NCI-H1436 treated with DMSO at 0.1 percent for 48 hours (cell line): Measurements from ENCODE around the gene DHX32.
"Not testable (repeated sequence)": the region's sequence is repeated elsewhere in the genome, so short reads cannot be mapped to it uniquely, and the experiment has no call there.

Source experiments
- DNase-seq: peaks from one replicate; lab custom pipeline; 2025; lab: John Stamatoyannopoulos, UW

Gene DHX32, protein sequence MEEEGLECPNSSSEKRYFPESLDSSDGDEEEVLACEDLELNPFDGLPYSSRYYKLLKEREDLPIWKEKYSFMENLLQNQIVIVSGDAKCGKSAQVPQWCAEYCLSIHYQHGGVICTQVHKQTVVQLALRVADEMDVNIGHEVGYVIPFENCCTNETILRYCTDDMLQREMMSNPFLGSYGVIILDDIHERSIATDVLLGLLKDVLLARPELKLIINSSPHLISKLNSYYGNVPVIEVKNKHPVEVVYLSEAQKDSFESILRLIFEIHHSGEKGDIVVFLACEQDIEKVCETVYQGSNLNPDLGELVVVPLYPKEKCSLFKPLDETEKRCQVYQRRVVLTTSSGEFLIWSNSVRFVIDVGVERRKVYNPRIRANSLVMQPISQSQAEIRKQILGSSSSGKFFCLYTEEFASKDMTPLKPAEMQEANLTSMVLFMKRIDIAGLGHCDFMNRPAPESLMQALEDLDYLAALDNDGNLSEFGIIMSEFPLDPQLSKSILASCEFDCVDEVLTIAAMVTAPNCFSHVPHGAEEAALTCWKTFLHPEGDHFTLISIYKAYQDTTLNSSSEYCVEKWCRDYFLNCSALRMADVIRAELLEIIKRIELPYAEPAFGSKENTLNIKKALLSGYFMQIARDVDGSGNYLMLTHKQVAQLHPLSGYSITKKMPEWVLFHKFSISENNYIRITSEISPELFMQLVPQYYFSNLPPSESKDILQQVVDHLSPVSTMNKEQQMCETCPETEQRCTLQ

GRCh38 chr10:125881192-125881591 lies at the start of gene DHX32:
TSS of gene DHX32 (minus strand) at chr10:125881292. CDS start at chr10:125880824, 468 bp downstream.
- no peak for DNase-seq

- DNase-seq, result no peak
These were observed 48.5 kb upstream of the DHX32 start for GRCh38 chr10:125929618-125930017.

DNA sequence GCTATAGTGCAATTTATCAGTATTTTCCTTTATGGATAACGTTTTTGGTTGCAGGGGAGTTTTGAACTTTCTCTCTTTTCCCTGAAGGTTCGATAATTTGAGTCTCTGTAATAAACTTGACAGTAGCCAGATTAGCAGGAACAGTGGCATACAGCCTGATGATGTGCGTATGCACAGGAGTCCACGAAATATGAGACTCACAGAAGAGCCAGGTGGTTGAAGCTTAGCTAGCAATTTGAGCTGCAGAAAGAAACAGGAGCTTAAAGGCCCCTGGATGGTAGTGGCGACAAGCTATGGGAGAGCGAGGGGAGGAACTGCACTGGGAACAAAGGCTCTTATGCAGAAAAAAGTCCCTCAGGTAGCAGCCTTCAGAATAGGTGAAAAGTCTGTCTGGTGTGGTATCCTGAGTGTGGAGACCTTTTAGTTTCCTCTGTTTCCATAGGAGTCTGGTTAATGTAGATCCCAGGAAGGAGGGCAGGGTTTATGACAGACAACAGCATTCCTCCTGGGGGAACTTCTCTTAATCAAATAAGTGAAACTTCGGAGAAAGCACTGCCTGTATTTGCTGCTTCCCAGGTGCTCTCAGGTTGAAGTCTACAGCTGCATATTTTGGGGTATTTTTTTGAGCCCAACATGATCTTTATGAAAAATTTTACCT lies 48.0 kb upstream of the DHX32 start:
- no peak for DNase-seq

DNA sequence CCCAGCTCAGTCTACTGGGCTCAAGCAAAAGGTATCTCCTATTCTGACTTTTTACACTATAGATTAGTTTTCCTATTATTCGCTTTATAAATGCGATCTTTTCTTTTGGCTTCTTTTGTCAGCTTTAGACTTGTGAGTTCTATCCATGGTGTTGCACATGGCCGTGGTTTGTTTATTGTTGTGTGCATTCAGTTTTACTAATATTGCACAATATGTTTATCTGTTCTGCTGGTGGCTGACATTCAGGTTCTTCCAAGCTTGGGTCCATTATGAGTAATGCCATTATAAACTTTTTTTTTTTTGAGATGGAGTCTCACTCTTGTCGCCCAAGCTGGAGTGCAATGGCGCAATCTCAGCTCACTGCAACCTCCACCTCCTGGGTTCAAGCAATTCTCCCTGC lies 46.2 kb upstream of the DHX32 start:
- not testable (repeated sequence) for DNase-seq

GRCh38 chr10:125926247-125926646 lies 45.2 kb upstream of the DHX32 start:
- DNase-seq, result no peak

- no peak for DNase-seq
These were observed 44.3 kb upstream of the DHX32 start for GRCh38 chr10:125925262-125925834.

GRCh38 chr10:125921643-125922306 lies 40.7 kb upstream of the DHX32 start:
- DNase-seq, result not testable (repeated sequence)

- not testable (repeated sequence) for DNase-seq
These were observed 36.7 kb upstream of the DHX32 start for GRCh38 chr10:125917704-125918361.

DNA sequence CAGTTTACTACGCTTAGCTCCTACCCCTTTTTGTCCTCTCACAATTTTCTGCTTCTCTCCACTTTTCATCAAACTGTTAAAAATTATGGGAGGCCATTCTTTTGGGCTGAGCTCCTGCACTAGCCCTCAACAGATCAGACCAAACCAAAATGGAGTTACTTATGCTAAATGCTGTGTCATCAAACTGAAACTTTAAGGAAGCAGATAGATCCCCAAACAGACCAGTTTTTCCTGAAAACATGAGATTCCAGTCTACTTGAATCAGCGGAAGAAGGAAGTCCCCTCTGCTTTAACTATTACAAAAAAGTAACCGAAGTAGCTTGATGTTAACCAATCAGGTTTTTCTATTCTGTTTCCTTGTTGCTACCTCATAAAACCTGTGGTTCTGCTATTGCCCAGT lies 35.9 kb upstream of the DHX32 start:
- DNase-seq, result no peak

- not testable (repeated sequence) for DNase-seq
These were observed 32.2 kb upstream of the DHX32 start for GRCh38 chr10:125913277-125913676.

DNA sequence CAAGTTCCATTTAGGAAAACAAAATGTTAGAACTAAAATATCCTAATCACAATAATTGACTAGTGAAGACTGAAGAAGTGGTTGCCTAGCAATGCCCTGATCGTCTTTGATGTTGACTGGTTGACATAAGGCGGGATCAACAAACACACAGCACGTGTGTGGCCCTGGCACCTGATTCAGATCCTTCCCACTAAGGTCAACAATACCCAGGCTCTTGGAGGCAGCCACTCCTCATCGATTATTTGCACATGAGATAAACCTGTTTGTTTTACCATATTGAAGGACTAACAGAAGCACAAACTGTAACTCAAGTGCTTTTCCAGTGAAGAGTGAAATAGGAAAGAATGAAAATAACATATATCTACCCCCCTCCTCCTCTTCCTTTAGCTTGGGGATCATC lies 30.9 kb upstream of the DHX32 start:
- no peak for DNase-seq

DNA sequence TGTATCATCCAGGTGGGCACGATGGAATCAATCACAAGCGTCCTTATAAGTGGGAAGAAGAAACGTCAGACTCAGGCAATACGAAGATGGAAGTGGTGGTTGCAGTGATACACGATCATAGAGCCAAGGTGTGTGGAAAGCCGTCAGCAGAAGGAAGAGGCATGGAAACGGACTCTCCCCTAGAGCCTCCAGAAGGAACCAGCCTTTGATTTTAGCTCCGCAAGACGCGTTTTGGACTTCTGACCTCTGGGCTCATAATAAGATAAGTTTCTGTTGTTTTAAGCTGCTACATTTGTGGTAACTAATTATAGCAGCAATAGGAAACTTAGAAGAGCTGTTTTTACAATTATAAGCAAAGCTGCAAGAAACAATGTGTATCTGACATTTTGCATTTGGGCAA lies 30.1 kb upstream of the DHX32 start:
- DNase-seq, result no peak

- DNase-seq, result not testable (repeated sequence)
These were observed 28.4 kb upstream of the DHX32 start for GRCh38 chr10:125909491-125909890.

- not testable (repeated sequence) for DNase-seq
These were observed 27.7 kb upstream of the DHX32 start for GRCh38 chr10:125908813-125909212.

DNA sequence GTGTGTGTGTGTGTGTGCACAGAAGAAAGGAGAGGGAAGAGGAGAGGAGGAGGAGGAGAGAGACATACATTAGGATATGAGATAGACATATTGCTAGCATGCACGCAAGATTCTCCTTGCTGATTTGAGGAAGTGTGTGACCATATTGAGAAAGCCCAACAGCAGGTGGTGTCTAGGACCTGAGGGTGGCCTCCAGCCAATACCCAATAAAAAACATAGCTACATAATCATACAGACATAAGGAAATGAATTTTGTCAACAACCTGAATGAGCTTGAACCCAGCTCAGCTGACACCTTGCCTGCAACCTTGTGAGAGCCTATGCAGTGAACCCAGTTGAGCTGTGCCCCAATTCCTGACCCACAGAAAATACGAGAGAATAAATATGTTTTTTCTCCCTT lies 26.5 kb upstream of the DHX32 start:
- not testable (repeated sequence) for DNase-seq

- DNase-seq, result not testable (repeated sequence)
These were observed 24.2 kb upstream of the DHX32 start for GRCh38 chr10:125905069-125905994.

DNA sequence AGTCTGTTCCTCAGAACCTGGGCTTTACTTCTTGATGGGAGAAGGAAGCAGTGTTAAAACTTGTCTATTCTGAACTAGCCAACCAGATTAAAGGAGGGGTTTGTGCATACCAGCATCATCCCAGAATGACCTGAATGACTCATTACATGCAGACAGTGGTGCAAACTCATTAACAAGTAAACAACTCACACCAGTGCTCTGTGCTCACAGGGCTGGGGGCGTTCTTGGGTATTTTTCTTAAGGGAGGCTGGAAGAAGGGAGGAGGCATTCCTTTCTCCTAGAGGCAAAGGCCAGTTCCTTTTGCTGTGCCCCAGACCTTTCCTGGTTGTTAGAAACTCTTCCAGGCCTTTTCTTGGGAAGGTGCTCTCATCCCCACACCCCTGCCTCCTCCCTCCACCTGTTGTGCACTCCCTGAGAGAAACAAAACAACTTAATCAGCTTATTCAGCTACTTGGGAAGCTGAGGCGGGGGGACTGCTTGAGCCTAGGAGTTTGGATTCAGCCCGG lies 22.1 kb upstream of the DHX32 start:
- DNase-seq, result not testable (repeated sequence)

- not testable (repeated sequence) for DNase-seq
These were observed 19.9 kb upstream of the DHX32 start for GRCh38 chr10:125900963-125901362.

DNA sequence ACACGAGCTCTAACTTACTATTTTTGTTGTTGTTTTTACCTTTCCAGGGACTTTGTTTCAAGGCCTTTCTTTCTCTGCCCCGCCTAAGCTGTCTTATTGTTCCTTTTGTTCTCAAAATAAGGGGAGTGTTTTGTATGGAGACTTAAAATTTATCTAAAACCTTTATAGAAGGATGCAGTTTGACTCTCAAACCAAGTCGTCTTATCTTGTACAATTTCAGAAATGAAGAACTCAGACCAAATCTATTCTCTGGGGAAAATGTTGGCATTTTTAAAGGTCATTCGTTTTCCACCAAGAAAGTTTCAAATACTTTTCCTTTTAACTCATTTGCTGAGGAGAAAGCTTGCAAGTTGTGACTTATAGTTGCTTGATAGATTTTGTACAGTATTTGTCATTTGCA lies 16.2 kb upstream of the DHX32 start:
- DNase-seq, result not testable (repeated sequence)
